ENCODE data around the gene EPHA4.
"Not testable (repeated sequence)": the region's sequence is repeated elsewhere in the genome, so short reads cannot be mapped to it uniquely, and the experiment has no call there.

Gene EPHA4

GRCh38 chr2:221539246-221539645, 32.9 kb downstream of the EPHA4 start:
- DNase-seq (ENCODE audit: low read depth in 2 of 2), result no peak

- no peak for DNase-seq (ENCODE audit: low read depth in 2 of 2)
Measured at GRCh38 chr2:221535824-221536223, 36.3 kb downstream of the EPHA4 start.

- no peak for DNase-seq (ENCODE audit: low read depth in 2 of 2)
Measured at GRCh38 chr2:221533299-221533698, 38.8 kb downstream of the EPHA4 start.

GRCh38 chr2:221532641-221533040, 39.5 kb downstream of the EPHA4 start:
- DNase-seq (ENCODE audit: low read depth in 2 of 2), result no peak

GRCh38 chr2:221530653-221531037, 41.5 kb downstream of the EPHA4 start:
- no peak for DNase-seq (ENCODE audit: low read depth in 2 of 2)

GRCh38 chr2:221529943-221530652, 42.0 kb downstream of the EPHA4 start:
- no peak for DNase-seq (ENCODE audit: low read depth in 2 of 2)

- no peak for DNase-seq (ENCODE audit: low read depth in 2 of 2)
Measured at GRCh38 chr2:221529177-221529942, 42.7 kb downstream of the EPHA4 start.

- DNase-seq (ENCODE audit: low read depth in 2 of 2), result no peak
Measured at GRCh38 chr2:221527776-221528309, 44.3 kb downstream of the EPHA4 start.

GRCh38 chr2:221524158-221524557, 47.9 kb downstream of the EPHA4 start:
- no peak for DNase-seq (ENCODE audit: low read depth in 2 of 2)

GRCh38 chr2:221521233-221521845, 50.8 kb downstream of the EPHA4 start:
- DNase-seq (ENCODE audit: low read depth in 2 of 2), result no peak

- DNase-seq (ENCODE audit: low read depth in 2 of 2), result no peak
Measured at GRCh38 chr2:221518935-221519625, 53.0 kb downstream of the EPHA4 start.

GRCh38 chr2:221518201-221518934, 53.7 kb downstream of the EPHA4 start:
- DNase-seq (ENCODE audit: low read depth in 2 of 2), result no peak

- DNase-seq (ENCODE audit: low read depth in 2 of 2), result peak; percentile 58 to 59
Measured at GRCh38 chr2:221517696-221518151, 54.4 kb downstream of the EPHA4 start.

- no peak for DNase-seq (ENCODE audit: low read depth in 2 of 2)
Measured at GRCh38 chr2:221517146-221517695, 54.9 kb downstream of the EPHA4 start.

- DNase-seq (ENCODE audit: low read depth in 2 of 2), result no peak
Measured at GRCh38 chr2:221515864-221516263, 56.2 kb downstream of the EPHA4 start.

GRCh38 chr2:221514305-221515040, 57.6 kb downstream of the EPHA4 start:
- no peak for DNase-seq (ENCODE audit: low read depth in 2 of 2)

GRCh38 chr2:221513232-221513631, 58.9 kb downstream of the EPHA4 start:
- no peak for DNase-seq (ENCODE audit: low read depth in 2 of 2)

- not testable (repeated sequence) for DNase-seq (ENCODE audit: low read depth in 2 of 2)
Measured at GRCh38 chr2:221511325-221511724, 60.8 kb downstream of the EPHA4 start.

GRCh38 chr2:221506469-221506868, 65.6 kb downstream of the EPHA4 start:
- no peak for DNase-seq (ENCODE audit: low read depth in 2 of 2)

GRCh38 chr2:221505605-221506004, 66.5 kb downstream of the EPHA4 start:
- no peak for DNase-seq (ENCODE audit: low read depth in 2 of 2)
